Ascending aorta (tissue), 2 donors: Measurements from ENCODE around the gene ECT2L. TPM values are rescaled to one million over a fixed set of nuclear protein-coding genes. Genes with fewer than 3 reads are reported as not detected.

ENCODE experiments used
- DNase-seq, 2 donors: peaks; one replicate each; pipeline ENCODE4 v3.0.0-alpha.2; 2019; ENCODE audit warnings: low spot score in 2 of 2
- H3K27ac ChIP-seq, 2 donors: fragments of 200-600 bp; sonication (generic); one replicate each; pipeline ENCODE4 v1.5.1; 2016 to 2017; ENCODE audit warnings: mild to moderate bottlenecking in 1 of 2
- H3K27me3 ChIP-seq: fragments of 200-600 bp; sonication (generic); one replicate; pipeline ENCODE4 v1.5.1; 2017
- H3K36me3 ChIP-seq, 2 donors: fragments of 200-600 bp; sonication (generic); one replicate each; pipeline ENCODE4 v1.5.1; 2016
- H3K4me1 ChIP-seq, 2 donors: fragments of 200-600 bp; sonication (generic); one replicate each; pipeline ENCODE4 v1.5.1; 2016 to 2017; ENCODE audit warnings: mild to moderate bottlenecking in 1 of 2
- H3K4me3 ChIP-seq, 2 donors: fragments of 200-600 bp; sonication (generic); one replicate each; pipeline ENCODE4 v1.5.1; 2016 to 2017; ENCODE audit warnings: mild to moderate bottlenecking in 1 of 2
- H3K9me3 ChIP-seq, 2 donors: fragments of 200-600 bp; sonication (generic); one replicate each; pipeline ENCODE4 v1.5.1; 2016
- intact Hi-C: fragments of 100-400 bp; cut with DNase I; formaldehyde crosslinking; loops from one replicate; pipeline ENCODE4 v1.15.1; 2023
- total RNA-seq: library from RNA; depleted of rRNA; stranded (reverse); fragments of >200 nt; gene quantifications from one replicate; pipeline ENCODE4 v1.1.0, GENCODE V29; 2016
- TF ChIP-seq, protein P1 (sequence below), 3 experiments: fragments of 200-600 bp in 2 of 3; fragments of 450-650 bp in 1 of 3; sonication (generic) in 2 of 3; IDR thresholded peaks; one replicate each; pipeline ENCODE4 v1.5.1; 2016 to 2019; ENCODE audit warnings: antibody characterized with exemption in 3 of 3, mild to moderate bottlenecking in 1 of 3, moderate library complexity in 1 of 3

The ECT2L gene
- total RNA-seq, 1 donor from 2014 or later: not detected

DNA sequence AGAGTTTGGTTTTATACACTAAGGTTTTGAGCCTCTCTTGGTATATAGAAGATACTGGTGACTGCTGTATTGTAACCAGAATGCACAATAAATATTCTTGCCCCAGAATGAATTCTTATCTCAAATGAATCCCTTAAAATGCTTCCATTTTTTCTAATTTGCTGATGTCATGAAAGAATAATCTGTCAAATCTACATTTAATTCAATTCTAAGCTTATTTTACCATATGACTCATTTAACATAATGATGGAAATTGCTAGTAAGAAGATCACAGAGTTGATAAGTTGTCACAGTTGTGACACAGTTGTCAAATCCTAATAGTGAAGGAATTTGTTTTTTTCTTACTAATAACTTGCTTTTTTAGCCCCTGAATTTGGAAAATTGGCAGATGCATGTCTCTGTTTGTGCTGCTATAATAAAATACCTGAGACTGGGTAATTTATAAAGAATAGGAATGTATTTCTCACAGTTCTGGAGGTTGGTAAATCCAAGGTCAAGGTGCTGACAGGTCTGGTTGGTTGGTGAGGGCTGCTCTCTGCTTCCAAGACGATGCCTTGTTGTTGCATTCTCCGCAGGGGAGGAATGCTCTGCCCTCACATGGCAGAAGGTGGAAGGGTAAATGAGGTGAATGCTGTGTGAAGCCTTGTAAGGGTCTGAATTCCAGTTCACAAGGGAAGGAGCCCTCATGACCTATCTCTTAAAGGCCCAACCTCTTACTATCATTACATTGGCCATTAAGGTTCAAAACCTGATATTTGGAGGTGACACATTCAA, 4.7 kb downstream of the ECT2L start:
- intact Hi-C loops: no loop called here
- Histone ChIP-seq H3K9me3 (no peaks in the 10 kb centered on the region), H3K4me3 (no peak overlapping the region), H3K27ac (no peak overlapping the region), H3K27me3 (no peaks in the 10 kb centered on the region), H3K36me3 (no peaks in the 10 kb centered on the region), H3K4me1 (no peaks in the 10 kb centered on the region)
- no peak for DNase-seq
- TF ChIP-seq, protein P1, sequence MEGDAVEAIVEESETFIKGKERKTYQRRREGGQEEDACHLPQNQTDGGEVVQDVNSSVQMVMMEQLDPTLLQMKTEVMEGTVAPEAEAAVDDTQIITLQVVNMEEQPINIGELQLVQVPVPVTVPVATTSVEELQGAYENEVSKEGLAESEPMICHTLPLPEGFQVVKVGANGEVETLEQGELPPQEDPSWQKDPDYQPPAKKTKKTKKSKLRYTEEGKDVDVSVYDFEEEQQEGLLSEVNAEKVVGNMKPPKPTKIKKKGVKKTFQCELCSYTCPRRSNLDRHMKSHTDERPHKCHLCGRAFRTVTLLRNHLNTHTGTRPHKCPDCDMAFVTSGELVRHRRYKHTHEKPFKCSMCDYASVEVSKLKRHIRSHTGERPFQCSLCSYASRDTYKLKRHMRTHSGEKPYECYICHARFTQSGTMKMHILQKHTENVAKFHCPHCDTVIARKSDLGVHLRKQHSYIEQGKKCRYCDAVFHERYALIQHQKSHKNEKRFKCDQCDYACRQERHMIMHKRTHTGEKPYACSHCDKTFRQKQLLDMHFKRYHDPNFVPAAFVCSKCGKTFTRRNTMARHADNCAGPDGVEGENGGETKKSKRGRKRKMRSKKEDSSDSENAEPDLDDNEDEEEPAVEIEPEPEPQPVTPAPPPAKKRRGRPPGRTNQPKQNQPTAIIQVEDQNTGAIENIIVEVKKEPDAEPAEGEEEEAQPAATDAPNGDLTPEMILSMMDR (IDR thresholded peaks at IDR 0.05): no peak

DNA sequence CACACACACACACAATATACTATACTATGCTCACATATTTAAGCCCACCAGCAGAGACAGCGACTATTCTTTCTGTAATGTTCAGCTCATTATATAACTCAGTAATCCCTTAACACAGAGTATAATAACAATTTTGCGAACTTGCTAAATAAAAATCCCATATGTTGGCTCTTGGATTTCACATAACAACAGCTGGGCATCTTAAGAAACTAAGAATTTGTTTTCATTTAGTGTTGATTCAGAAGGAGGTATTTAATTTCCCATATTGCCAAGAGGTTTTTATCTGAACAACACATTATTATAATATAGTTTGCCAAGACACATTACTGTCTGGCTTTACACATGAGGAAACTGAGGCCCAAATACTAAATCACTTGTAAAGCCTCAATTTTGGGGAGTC, 7.4 kb downstream of the ECT2L start:
- TF ChIP-seq, protein P1 (IDR thresholded peaks at IDR 0.05): no peak
- H3K36me3 ChIP-seq: no peaks in the 10 kb centered on the region
- no peaks in the 10 kb centered on the region for H3K27me3 ChIP-seq
- no peaks in the 10 kb centered on the region for H3K4me1 ChIP-seq
- DNase-seq: no peak
- intact Hi-C loops: no loop called here
- H3K9me3 ChIP-seq: no peaks in the 10 kb centered on the region
- no peak overlapping the region for H3K27ac ChIP-seq
- no peak overlapping the region for H3K4me3 ChIP-seq

DNA sequence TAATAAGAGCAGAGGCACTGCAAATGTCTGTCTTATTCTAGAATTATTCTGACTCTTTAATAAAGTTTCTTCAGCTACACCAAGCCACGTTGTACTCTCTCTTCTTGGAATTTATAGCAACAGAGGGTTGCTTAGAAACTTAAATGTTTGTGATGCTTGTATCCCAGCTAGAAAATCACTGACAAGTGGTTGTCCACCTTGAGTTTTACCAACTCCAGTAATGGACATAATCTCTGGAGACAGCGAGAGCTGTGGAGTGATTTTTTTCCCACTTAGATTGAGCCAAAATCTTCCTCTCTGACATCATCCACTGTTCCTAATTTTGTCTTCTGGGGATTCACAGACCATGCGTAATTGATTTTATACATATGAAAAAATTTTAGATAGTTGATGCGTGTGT, 8.0 kb downstream of the ECT2L start:
- intact Hi-C loops: no loop called here
- Histone ChIP-seq H3K4me1 (no peaks in the 10 kb centered on the region), H3K27me3 (no peaks in the 10 kb centered on the region), H3K4me3 (no peak overlapping the region), H3K9me3 (no peaks in the 10 kb centered on the region), H3K36me3 (no peaks in the 10 kb centered on the region), H3K27ac (no peak overlapping the region)
- DNase-seq: no peak
- TF ChIP-seq, protein P1 (IDR thresholded peaks at IDR 0.05): no peak

DNA sequence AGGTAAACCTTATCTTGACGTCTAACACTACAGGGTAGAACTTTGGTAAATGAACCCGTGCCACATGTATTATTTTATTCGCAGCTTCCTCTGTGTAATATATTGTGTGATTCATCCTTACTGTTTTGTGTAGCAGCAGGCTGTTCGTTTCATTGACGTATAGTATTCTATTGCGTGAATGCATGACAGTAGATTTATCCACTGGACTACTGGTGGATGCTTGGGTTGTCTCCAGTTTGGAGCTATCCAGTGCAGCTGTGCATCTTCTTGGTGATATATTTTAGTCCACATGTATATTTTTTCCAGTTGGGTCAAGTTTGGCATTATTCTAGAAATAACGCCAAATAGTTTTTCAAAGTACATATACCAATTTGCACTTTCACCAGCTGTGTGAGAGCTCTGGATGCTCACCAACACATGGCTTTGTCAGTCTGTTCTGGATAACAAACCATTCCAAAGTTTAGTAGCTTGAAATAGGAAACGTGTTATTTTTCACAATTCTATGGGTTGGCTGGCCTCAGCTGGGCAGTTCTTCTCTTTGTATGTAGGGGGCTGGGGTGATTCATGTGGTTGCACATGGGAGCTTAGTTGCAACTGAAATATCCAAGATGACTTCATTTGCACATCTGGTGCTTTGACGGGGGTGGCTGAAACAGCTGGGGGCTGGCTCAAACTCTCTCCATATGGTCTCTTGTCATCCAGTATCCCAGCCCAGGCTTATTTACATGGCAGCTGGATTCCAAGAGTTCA, 9.3 kb downstream of the ECT2L start:
- intact Hi-C loops: no loop called here
- H3K4me3 ChIP-seq: no peak overlapping the region
- TF ChIP-seq, protein P1 (IDR thresholded peaks at IDR 0.05): no peak
- no peak overlapping the region for H3K27ac ChIP-seq
- no peaks in the 10 kb centered on the region for H3K4me1 ChIP-seq
- H3K9me3 ChIP-seq: no peaks in the 10 kb centered on the region
- H3K27me3 ChIP-seq: no peaks in the 10 kb centered on the region
- no peak for DNase-seq
- no peaks in the 10 kb centered on the region for H3K36me3 ChIP-seq

DNA sequence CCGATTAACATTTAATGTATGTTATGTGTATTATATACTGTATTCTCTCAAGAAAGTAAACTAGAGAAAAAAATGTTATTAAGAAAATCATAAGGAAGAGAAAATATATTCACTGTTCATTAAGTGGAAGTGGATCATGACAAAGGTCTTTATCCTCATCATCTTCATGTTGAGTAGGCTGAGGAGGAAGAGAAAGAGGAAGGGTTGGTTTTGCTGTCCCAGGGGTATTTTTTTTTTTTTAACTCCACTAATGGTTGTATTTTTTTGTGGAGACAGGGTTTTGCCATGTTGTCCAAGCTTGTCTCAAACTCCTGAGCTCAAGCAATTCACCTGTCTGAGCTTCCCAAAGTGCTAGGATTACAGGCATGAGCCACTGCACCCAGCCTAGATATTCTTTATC, 11.0 kb downstream of the ECT2L start:
- H3K4me3 ChIP-seq: no peak overlapping the region
- DNase-seq: no peak
- H3K27me3 ChIP-seq: no peaks in the 10 kb centered on the region
- no peaks in the 10 kb centered on the region for H3K9me3 ChIP-seq
- no peak overlapping the region for H3K27ac ChIP-seq
- intact Hi-C loops: no loop called here
- TF ChIP-seq, protein P1 (IDR thresholded peaks at IDR 0.05): no peak
- H3K4me1 ChIP-seq: no peaks in the 10 kb centered on the region
- H3K36me3 ChIP-seq: no peaks in the 10 kb centered on the region
